Ovary (tissue), 9 donors: ENCODE results near the gene H2BW2. TPM values are rescaled to one million over a fixed set of nuclear protein-coding genes. Genes with fewer than 3 reads are reported as not detected.

ENCODE experiments used
- DNase-seq, 5 donors: peaks; one replicate each; pipeline ENCODE4 v3.0.0-alpha.2; 2019 to 2020
- H3K27ac ChIP-seq, 2 donors: fragments of 200-600 bp; one replicate each; pipeline versions ENCODE4 v1.5.1 to v1.8.0; 2019 to 2022
- H3K27me3 ChIP-seq: fragments of 200-600 bp; one replicate; pipeline ENCODE4 v1.8.0; 2022
- H3K36me3 ChIP-seq: fragments of 200-600 bp; sonication (generic); one replicate; pipeline ENCODE4 v1.5.1; 2019
- H3K4me1 ChIP-seq: one replicate; pipeline ENCODE4 v1.8.1; 2013; ENCODE audit warnings: mild to moderate bottlenecking, moderate library complexity; ENCODE audit not compliant: insufficient read depth
- H3K4me3 ChIP-seq: fragments of 200-600 bp; sonication (generic); one replicate; pipeline ENCODE4 v1.5.1; 2017
- H3K9me3 ChIP-seq, 2 donors: fragments of 200-600 bp in 1 of 2; sonication (generic) in 1 of 2; one replicate each; pipeline versions ENCODE4 v1.5.1 to v1.8.1; 2013 to 2019; ENCODE audit warnings: mild to moderate bottlenecking in 1 of 2, moderate library complexity in 1 of 2
- CTCF ChIP-seq, 3 donors: fragments of 450-650 bp in 2 of 3; fragments of 200-600 bp in 1 of 3; IDR thresholded peaks; one replicate each; pipeline versions ENCODE4 v1.5.1 to v1.8.0; 2016 to 2022; ENCODE audit warnings: antibody characterized with exemption in 3 of 3, mild to moderate bottlenecking in 1 of 3
- EP300 ChIP-seq: sonication (generic); formaldehyde crosslinking; IDR thresholded peaks from one replicate; pipeline ENCODE4 v1.6.1; 2017; ENCODE audit warnings: antibody characterized with exemption
- POLR2A ChIP-seq: fragments of 450-650 bp; IDR thresholded peaks from one replicate; pipeline ENCODE4 v1.6.1; 2017; ENCODE audit warnings: antibody characterized with exemption, mild to moderate bottlenecking, moderate library complexity
- WGBS, 3 donors: extraction: QIAGEN DNeasy Blood & Tissue Kit in 1 of 3; methylation state at CpG; one replicate each; pipeline versions ENCODE4 v1.1.5 to v1.1.7; 2013 to 2017; 5-methylcytosine and 5-hydroxymethylcytosine counted together
- intact Hi-C, 4 donors: fragments of 100-400 bp; cut with DNase I; formaldehyde crosslinking; loops; one replicate each; pipeline versions ENCODE4 v1.11.0 to v1.15.1; 2022 to 2023
- polyA plus RNA-seq, 2 donors: library from polyadenylated mRNA; stranded (reverse); fragments of 200-250 nt in 1 of 2; fragments of 350-450 nt in 1 of 2; fragmentation: Illumina TruSeq in 1 of 2; extraction: RNeasy Lipid Tissue Mini Kit (QIAGEN cat#74804) in 1 of 2; gene quantifications; one replicate each; pipeline ENCODE4 v1.2.3, GENCODE V29; 2013 to 2014
- total RNA-seq, 7 donors: library from RNA; depleted of rRNA in 2 of 7; stranded (reverse); fragments of >200 nt in 2 of 7; fragmentation: NEBNext Ultra II Directional in 3 of 7; extraction: Animal tissue kit (Norgen Biotek cat#: 25700) in 3 of 7; gene quantifications; one replicate each; pipeline versions ENCODE4 v1.1.0 to v1.2.4, GENCODE V29; 2016 to 2023
- donor health status: DM: no; HTN: no; CAD: no; lungs with moderate emphysema.
- donor health status: DM: no; HTN: no; CAD: no.
- donor health status: Bipolar disorder and iron deficiency.
- donor health status: DM: yes; HTN: yes; CAD: no.
- donor health status: DM: no; HTN: no; CAD: no.
- donor health status: DM: yes; HTN: yes; CAD: no.

Gene H2BW2
- total and polyA plus RNA-seq, 9 donors, result 0.12 TPM; not detected in 8

- WGBS, 3 donors, result 68 to 91% (median 70%) methylated on average over 4 of the region's 4 CpGs
- Histone ChIP-seq H3K27me3 (no peaks in the 10 kb centered on the region), H3K27ac (no peak overlapping the region), H3K4me1 (no peaks in the 10 kb centered on the region), H3K36me3 (no peaks in the 10 kb centered on the region), H3K4me3 (no peak overlapping the region), H3K9me3 (no peaks in the 10 kb centered on the region)
- TF ChIP-seq EP300 (no peak), POLR2A (no peak), CTCF (IDR thresholded peaks at IDR 0.05) (no peak)
- intact Hi-C loops, result no loop called here
- peak in 1 of 5 donors; percentile 14 for DNase-seq
Measured at GRCh38 chrX:104084063-104084462, 44.3 kb downstream of the H2BW2 start.

- Histone ChIP-seq H3K9me3 (no peaks in the 10 kb centered on the region), H3K4me1 (no peaks in the 10 kb centered on the region), H3K4me3 (no peak overlapping the region), H3K27me3 (no peaks in the 10 kb centered on the region), H3K27ac (no peak overlapping the region), H3K36me3 (no peaks in the 10 kb centered on the region)
- intact Hi-C loops, result no loop called here
- no peak for DNase-seq
- TF ChIP-seq EP300 (no peak), CTCF (IDR thresholded peaks at IDR 0.05) (no peak), POLR2A (no peak)
- WGBS, 3 donors, result 56 to 70% (median 64%) methylated on average over 5 of the region's 5 CpGs
Measured at GRCh38 chrX:104084534-104085277, 45.0 kb downstream of the H2BW2 start.

- intact Hi-C loops, result no loop called here
- no peak for DNase-seq
- H3K27me3 ChIP-seq, result no peaks in the 10 kb centered on the region
- H3K27ac ChIP-seq, result no peak overlapping the region
- H3K36me3 ChIP-seq, result no peaks in the 10 kb centered on the region
- 78 to 85% (median 82%) methylated on average over 6 to 7 of the region's 7 CpGs for WGBS, 3 donors
- no peak for TF ChIP-seq CTCF (IDR thresholded peaks at IDR 0.05)
- no peak for TF ChIP-seq POLR2A
- TF ChIP-seq EP300, result no peak
- H3K4me3 ChIP-seq, result no peak overlapping the region
- no peaks in the 10 kb centered on the region for H3K4me1 ChIP-seq
- no peaks in the 10 kb centered on the region for H3K9me3 ChIP-seq
Measured at GRCh38 chrX:104085477-104085876, 45.7 kb downstream of the H2BW2 start.

GRCh38 chrX:104085919-104086318, 46.2 kb downstream of the H2BW2 start:
- Histone ChIP-seq H3K27ac (no peak overlapping the region), H3K9me3 (no peaks in the 10 kb centered on the region), H3K4me3 (no peak overlapping the region), H3K27me3 (no peaks in the 10 kb centered on the region), H3K4me1 (no peaks in the 10 kb centered on the region), H3K36me3 (no peaks in the 10 kb centered on the region)
- intact Hi-C loops, result no loop called here
- whole genome bisulfite sequencing, 3 donors, result 76 to 90% (median 80%) methylated on average over 7 of the region's 7 CpGs
- no peak for DNase-seq
- no peak for TF ChIP-seq POLR2A
- TF ChIP-seq CTCF (IDR thresholded peaks at IDR 0.05), result no peak
- no peak for TF ChIP-seq EP300

Other genes starting within 250 kb of the H2BW2 start
- 10 to 100 TPM in 5 of 7 donors, 1 to 10 TPM in 2; 3.7 to 23.8 (median 12.6) TPM for gene RAB9B, start 207.7 kb upstream of the H2BW2 start, total RNA-seq
- 10 to 100 TPM in 1 of 2 donors, 1 to 10 TPM in 1; 6.8 to 14.0 TPM for gene RAB9B, start 207.7 kb upstream of the H2BW2 start, polyA plus RNA-seq
- gene TMSB15B, start 77.3 kb upstream of the H2BW2 start, total RNA-seq, result 10 to 100 TPM; 10.5 to 19.9 (median 14.3) TPM
- gene TMSB15B, start 77.3 kb upstream of the H2BW2 start, polyA plus RNA-seq, result 10 to 100 TPM in 1 of 2 donors, 1 to 10 TPM in 1; 5.5 to 27.6 TPM
- not detected for gene H2BW1, start 26.2 kb upstream of the H2BW2 start, total RNA-seq
- not detected for gene H2BW1, start 26.2 kb upstream of the H2BW2 start, polyA plus RNA-seq
- gene TMSB15C, start 36.3 kb downstream of the H2BW2 start, total RNA-seq, result 10 to 100 TPM in 2 of 7 donors, 1 to 10 TPM in 5; 3.6 to 14.9 (median 8.4) TPM
- 10 to 100 TPM in 1 of 2 donors, 1 to 10 TPM in 1; 7.0 to 11.3 TPM for gene TMSB15C, start 36.3 kb downstream of the H2BW2 start, polyA plus RNA-seq
- gene ZCCHC18, start 72.6 kb downstream of the H2BW2 start, total RNA-seq, result 10 to 100 TPM in 2 of 7 donors, 1 to 10 TPM in 5; 2.5 to 16.5 (median 6.6) TPM
- 1 to 10 TPM; 4.1 to 9.4 TPM for gene ZCCHC18, start 72.6 kb downstream of the H2BW2 start, polyA plus RNA-seq
- gene SLC25A53, start 117.1 kb downstream of the H2BW2 start, total RNA-seq, result 10 to 100 TPM in 6 of 7 donors, 1 to 10 TPM in 1; 7.8 to 15.1 (median 12.6) TPM
- gene SLC25A53, start 117.1 kb downstream of the H2BW2 start, polyA plus RNA-seq, result 10 to 100 TPM in 1 of 2 donors, 1 to 10 TPM in 1; 8.4 to 15.0 TPM
- 10 to 100 TPM; 17.2 to 25.8 (median 19.1) TPM for gene FAM199X, start 126.5 kb downstream of the H2BW2 start, total RNA-seq
- 10 to 100 TPM in 1 of 2 donors, 1 to 10 TPM in 1; 9.0 to 14.5 TPM for gene FAM199X, start 126.5 kb downstream of the H2BW2 start, polyA plus RNA-seq
- not detected for gene ESX1, start 215.0 kb downstream of the H2BW2 start, total RNA-seq
- gene ESX1, start 215.0 kb downstream of the H2BW2 start, polyA plus RNA-seq, result not detected